BJ (cell line): ENCODE measurements around the gene BTBD10. TPM values are rescaled to one million over a fixed set of nuclear protein-coding genes. Genes with fewer than 3 reads are reported as not detected.

Source experiments
- CTCF ChIA-PET: fragments of 350-600 bp; formaldehyde crosslinking; extraction: SDS; loops from one replicate; lab custom pipeline; 2021; ENCODE audit warnings: antibody characterized with exemption, inconsistent platforms; lab: Yijun Ruan, JAX
- POLR2A ChIA-PET: fragments of 300-600 bp; sonication (Branson Sonifier 250); formaldehyde crosslinking; extraction: SDS; loops from one replicate; lab custom pipeline; 2021; ENCODE audit warnings: antibody characterized with exemption; lab: Charles Lee
- DNase-seq: peaks from one replicate; pipeline ENCODE4 v3.0.0-alpha.2; 2011; ENCODE audit warnings: low read depth
- H3K27me3 ChIP-seq: 2 replicates; pipeline ENCODE4 v1.6.0; 2011; ENCODE audit warnings: low read length; ENCODE audit not compliant: control insufficient read depth, insufficient read depth
- H3K36me3 ChIP-seq: 2 replicates; pipeline ENCODE4 v1.5.1; 2011; ENCODE audit warnings: low read length; ENCODE audit not compliant: control insufficient read depth, insufficient read depth
- H3K4me3 ChIP-seq: 2 replicates; pipeline ENCODE4 v1.5.1; 2011; ENCODE audit warnings: low read depth, mild to moderate bottlenecking, control low read depth, low read length
- CTCF ChIP-seq: IDR thresholded peaks from 2 replicates; pipeline ENCODE4 v1.5.1; 2011; ENCODE audit warnings: low read depth, mild to moderate bottlenecking, control low read depth, inconsistent platforms, low read length, moderate library complexity; ENCODE audit not compliant: insufficient read depth
- polyA plus RNA-seq: library from polyadenylated mRNA; depleted of rRNA; stranded (reverse); fragments of >200 nt; gene quantifications from 2 replicates; pipeline ENCODE4 v1.2.3, GENCODE V29; 2011

Gene BTBD10
- polyA plus RNA-seq, 1 experiment = 26.9 TPM

DNA sequence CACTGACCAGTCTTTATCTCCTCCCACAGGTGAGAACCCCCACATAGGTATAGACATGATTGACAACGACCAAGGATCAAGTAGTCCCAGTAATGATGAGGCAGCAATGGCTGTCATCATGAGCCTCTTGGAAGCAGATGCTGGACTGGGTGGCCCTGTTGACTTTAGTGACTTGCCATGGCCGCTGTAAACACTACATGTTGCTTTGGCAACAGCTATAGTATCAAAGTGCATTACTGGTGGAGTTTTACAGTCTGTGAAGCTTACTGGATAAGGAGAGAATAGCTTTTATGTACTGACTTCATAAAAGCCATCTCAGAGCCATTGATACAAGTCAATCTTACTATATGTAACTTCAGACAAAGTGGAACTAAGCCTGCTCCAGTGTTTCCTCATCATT, 76.5 kb downstream of the BTBD10 start:
- no peaks in the 10 kb centered on the region for H3K27me3 ChIP-seq
- H3K36me3 ChIP-seq = peaks cover 1% of the 10 kb centered on the region
- TF ChIP-seq CTCF = no peak
- CTCF ChIA-PET = interaction anchor here (1.0 to 4.3 kb wide), 7 partner anchors 9 to 424 kb away, joined by 3 to 30 read pairs (median 7); no protein-coding TSS in a partner anchor
- H3K4me3 ChIP-seq = no peak overlapping the region
- DNase-seq = no peak
- POLR2A ChIA-PET = no interaction called here

DNA sequence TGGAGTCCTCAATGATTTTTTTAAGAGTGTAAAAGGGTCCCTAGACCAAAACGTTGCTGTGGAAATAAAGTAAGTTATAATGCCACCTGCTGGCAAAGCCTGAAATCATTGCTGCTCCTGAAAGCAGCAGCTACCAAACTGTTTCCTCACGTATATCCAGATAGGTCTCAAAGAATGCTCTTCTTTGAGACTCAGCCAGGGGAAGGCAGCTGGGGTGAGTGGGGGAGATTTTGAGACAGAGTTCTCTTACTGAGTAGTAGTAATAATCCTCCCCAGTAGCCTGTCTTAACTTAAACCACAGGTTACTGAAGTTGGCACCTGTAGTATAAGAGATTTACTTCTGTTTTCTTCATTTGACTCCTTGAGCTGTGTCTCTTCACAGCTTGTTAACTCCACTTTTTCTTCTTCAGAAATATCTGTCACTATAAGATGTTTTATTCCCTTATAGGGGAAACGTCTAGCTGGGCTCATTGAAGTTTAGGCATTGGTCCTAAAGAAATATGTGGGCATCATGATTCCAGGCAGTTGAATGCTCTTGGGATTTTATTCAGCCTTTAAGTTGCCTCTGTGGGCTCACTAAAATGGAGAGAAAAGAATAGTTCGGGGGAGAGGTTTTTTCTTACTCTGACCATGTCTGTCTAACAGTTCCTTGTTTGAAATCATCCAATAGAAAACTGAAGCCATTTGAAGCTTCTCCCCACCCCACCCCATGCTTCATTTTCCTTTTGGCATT, 77.9 kb downstream of the BTBD10 start:
- Histone ChIP-seq H3K4me3 (no peak overlapping the region), H3K36me3 (peaks cover 1% of the 10 kb centered on the region; the same call in 1 of the 2 replicates), H3K27me3 (no peaks in the 10 kb centered on the region)
- TF ChIP-seq CTCF = peak; percentile 73
- no peak for DNase-seq
- ChIA-PET POLR2A (no interaction called here), CTCF (interaction anchor here (0.5 to 4.3 kb wide), 24 partner anchors 9 to 421 kb away, joined by 3 to 30 read pairs (median 4); no protein-coding TSS in a partner anchor)

- Histone ChIP-seq H3K27me3 (no peaks in the 10 kb centered on the region), H3K4me3 (no peak overlapping the region), H3K36me3 (no peaks in the 10 kb centered on the region)
- ChIA-PET POLR2A (no interaction called here), CTCF (interaction anchor here (0.6 to 4.3 kb wide), 7 partner anchors 9 to 200 kb away, joined by 3 to 30 read pairs (median 4); no protein-coding TSS in a partner anchor)
- DNase-seq = no peak
- no peak for TF ChIP-seq CTCF
These were observed 80.3 kb downstream of the BTBD10 start for GRCh38 chr11:13382751-13383150.

GRCh38 chr11:13380731-13381130, 82.3 kb downstream of the BTBD10 start:
- Histone ChIP-seq H3K4me3 (no peak overlapping the region), H3K36me3 (0 out of 2 replicates have a peak, but pooled peaks cover 2% of the 10 kb centered on the region), H3K27me3 (no peaks in the 10 kb centered on the region)
- no peak for DNase-seq
- no peak for TF ChIP-seq CTCF
- POLR2A ChIA-PET = no interaction called here
- CTCF ChIA-PET = interaction anchor here (1.1 kb wide), 1 partner anchor 170 kb away, joined by 3 read pairs; no protein-coding TSS in a partner anchor

DNA sequence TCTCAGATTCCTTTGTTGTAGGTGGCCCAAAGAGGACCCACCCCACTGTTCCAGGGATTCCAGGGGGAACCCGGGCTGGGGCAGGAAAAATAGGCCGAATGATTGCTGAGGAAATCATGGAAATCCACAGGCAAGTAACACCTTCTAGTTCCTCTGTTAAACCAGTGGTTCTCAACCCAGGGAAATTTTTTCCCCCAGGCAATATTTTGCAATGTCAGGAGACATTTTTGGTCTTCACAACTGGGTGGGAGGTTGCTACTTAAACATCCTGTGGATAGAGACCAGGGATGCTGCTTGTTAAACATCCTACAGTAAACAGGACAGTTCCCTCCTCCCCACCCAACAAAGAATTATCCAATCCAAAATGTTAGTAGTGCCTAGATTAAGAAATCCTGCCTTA, 84.7 kb downstream of the BTBD10 start:
- TF ChIP-seq CTCF = no peak
- Histone ChIP-seq H3K4me3 (no peak overlapping the region), H3K27me3 (no peaks in the 10 kb centered on the region), H3K36me3 (0 out of 2 replicates have a peak, but pooled peaks cover 2% of the 10 kb centered on the region)
- DNase-seq = no peak
- CTCF ChIA-PET = interaction anchor here (1.0 to 1.8 kb wide), 3 partner anchors 10 to 43 kb away, joined by 3 to 7 read pairs (median 3); no protein-coding TSS in a partner anchor
- POLR2A ChIA-PET = no interaction called here
